Activated CD4-positive, alpha-beta memory T cell treated with anti-CD3 and anti-CD28 coated beads, Interleukin-2, amount 10 ng/mL, durations not matched to agents 7 days and 5 days (primary cell): Measurements from ENCODE around the gene ATOH8. TPM values are rescaled to one million over a fixed set of nuclear protein-coding genes. Genes with fewer than 3 reads are reported as not detected.

Experiments
- CTCF ChIA-PET: fragments of 350-600 bp; sonication (Branson Sonifier 250); formaldehyde crosslinking; loops from one replicate; lab custom pipeline; 2021; ENCODE audit warnings: antibody characterized with exemption, inconsistent platforms; lab: Charles Lee
- POLR2A ChIA-PET: fragments of 350-600 bp; sonication (Branson Sonifier 250); formaldehyde crosslinking; loops from one replicate; lab custom pipeline; 2021; ENCODE audit warnings: antibody characterized with exemption; lab: Charles Lee
- DNase-seq: peaks from one replicate; pipeline ENCODE4 v3.0.0-alpha.2; 2020
- H3K27ac Mint-ChIP-seq: one replicate; pipeline ENCODE4 v1.8.0; 2021; ENCODE audit warnings: mild to moderate bottlenecking, mixed read lengths
- H3K27me3 Mint-ChIP-seq: one replicate; pipeline ENCODE4 v1.8.0; 2021; ENCODE audit warnings: mixed read lengths
- H3K36me3 Mint-ChIP-seq: one replicate; pipeline ENCODE4 v1.8.0; 2021; ENCODE audit warnings: low read depth, mixed read lengths
- H3K4me1 Mint-ChIP-seq: one replicate; pipeline ENCODE4 v1.8.0; 2021; ENCODE audit warnings: mixed read lengths
- H3K4me3 Mint-ChIP-seq: one replicate; pipeline ENCODE4 v1.8.0; 2021; ENCODE audit warnings: mild to moderate bottlenecking, mixed read lengths
- H3K9me3 Mint-ChIP-seq: one replicate; pipeline ENCODE4 v1.8.0; 2021; ENCODE audit warnings: mixed read lengths
- total RNA-seq, 2 experiments: library from RNA; stranded (reverse); gene quantifications; one replicate each; pipeline ENCODE4 v1.2.3, GENCODE V29; 2021

ATOH8 gene
- total RNA-seq, 2 experiments from 2014 or later, result 0.55 to 0.78 TPM

DNA sequence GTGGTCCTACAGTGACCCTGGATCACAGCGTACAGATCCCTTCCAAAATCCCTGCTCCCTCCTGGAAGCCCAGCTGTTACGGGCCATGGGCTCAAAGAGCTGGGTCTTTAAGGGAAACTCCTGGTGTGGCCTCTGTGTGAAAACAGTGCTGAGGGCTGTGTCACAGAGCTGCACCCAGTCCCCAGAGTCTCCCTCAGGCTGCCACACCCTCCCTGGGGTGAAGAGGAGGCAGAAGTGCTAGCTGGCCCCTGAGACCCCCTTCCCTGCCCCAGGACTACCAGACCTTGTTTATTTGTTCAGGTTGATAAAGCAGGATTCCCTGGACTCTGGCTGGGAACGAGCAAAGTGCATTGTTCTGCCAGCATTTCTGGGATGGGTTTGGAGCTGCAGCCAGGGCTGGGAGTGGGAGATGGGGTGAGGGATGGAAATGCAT, 7.7 kb downstream of the ATOH8 start:
- ChIA-PET CTCF (interaction anchor here (1.0 to 5.2 kb wide), 2 partner anchors 11 to 53 kb away, joined by 3 to 28 read pairs; no protein-coding TSS in a partner anchor), POLR2A (interaction anchor here (1.5 kb wide), 1 partner anchor 10 kb away, joined by 4 read pairs; no protein-coding TSS in a partner anchor)
- Mint-ChIP-seq H3K27ac (no peak overlapping the region), H3K4me1 (peaks cover 4% of the 10 kb centered on the region), H3K4me3 (no peak overlapping the region), H3K36me3 (no peaks in the 10 kb centered on the region), H3K9me3 (no peaks in the 10 kb centered on the region), H3K27me3 (peaks cover 58% of the 10 kb centered on the region)
- DNase-seq, result no peak

DNA sequence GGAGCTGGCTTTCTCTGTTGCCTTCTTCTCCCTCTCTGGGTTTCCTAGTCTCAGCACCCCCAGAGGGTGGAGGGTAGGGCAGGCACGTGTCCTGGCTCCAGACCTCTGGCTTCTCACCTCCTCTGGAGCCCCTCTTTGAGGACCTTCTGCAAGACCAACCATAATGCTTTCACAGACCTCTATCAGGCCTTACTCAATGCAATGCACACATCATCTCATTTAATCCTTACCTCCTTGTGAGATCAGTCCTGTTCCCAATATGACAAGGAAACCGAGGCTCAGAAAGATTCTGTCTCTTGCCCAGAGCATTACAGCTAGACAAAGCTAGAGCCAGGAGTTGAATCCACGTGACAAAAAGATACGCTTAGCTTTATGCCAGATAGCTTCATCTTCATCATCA, 8.2 kb downstream of the ATOH8 start:
- peaks cover 56% of the 10 kb centered on the region for H3K27me3 Mint-ChIP-seq
- H3K4me1 Mint-ChIP-seq, result peaks cover 4% of the 10 kb centered on the region
- no peaks in the 10 kb centered on the region for H3K9me3 Mint-ChIP-seq
- H3K4me3 Mint-ChIP-seq, result no peak overlapping the region
- ChIA-PET POLR2A (interaction anchor here (1.5 kb wide), 1 partner anchor 10 kb away, joined by 4 read pairs; no protein-coding TSS in a partner anchor), CTCF (interaction anchor here (1.0 to 5.2 kb wide), 3 partner anchors 11 to 52 kb away, joined by 3 to 28 read pairs (median 4); no protein-coding TSS in a partner anchor)
- DNase-seq, result no peak
- no peaks in the 10 kb centered on the region for H3K36me3 Mint-ChIP-seq
- H3K27ac Mint-ChIP-seq, result no peak overlapping the region

DNA sequence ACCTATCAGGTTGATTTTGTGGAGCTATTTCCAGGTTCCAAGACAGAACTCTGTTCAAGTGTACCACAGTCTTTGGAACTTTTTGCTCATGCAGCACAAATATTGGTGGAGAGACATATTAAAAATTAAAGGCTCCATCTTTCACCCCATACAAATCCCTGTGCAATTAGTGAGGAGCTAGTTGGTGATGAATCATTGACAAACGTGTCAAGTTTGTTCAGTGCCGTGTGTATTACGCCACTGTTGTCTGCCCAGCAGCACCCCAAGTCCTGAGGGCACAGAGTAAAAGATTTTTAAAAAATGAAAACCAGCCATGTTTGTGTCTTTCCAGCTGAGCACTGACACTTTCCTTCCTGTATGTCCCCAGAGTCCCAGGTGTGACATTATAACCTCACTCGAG, 9.3 kb downstream of the ATOH8 start:
- Mint-ChIP-seq H3K4me3 (no peak overlapping the region), H3K27me3 (peaks cover 52% of the 10 kb centered on the region), H3K27ac (no peak overlapping the region), H3K36me3 (no peaks in the 10 kb centered on the region), H3K9me3 (no peaks in the 10 kb centered on the region), H3K4me1 (peaks cover 4% of the 10 kb centered on the region)
- ChIA-PET CTCF (interaction anchor here (0.9 to 5.2 kb wide), 3 partner anchors 13 to 64 kb away, joined by 3 to 28 read pairs (median 4); no protein-coding TSS in a partner anchor), POLR2A (interaction anchor here (1.3 kb wide), 1 partner anchor 22 kb away, joined by 3 read pairs; no protein-coding TSS in a partner anchor)
- no peak for DNase-seq

DNA sequence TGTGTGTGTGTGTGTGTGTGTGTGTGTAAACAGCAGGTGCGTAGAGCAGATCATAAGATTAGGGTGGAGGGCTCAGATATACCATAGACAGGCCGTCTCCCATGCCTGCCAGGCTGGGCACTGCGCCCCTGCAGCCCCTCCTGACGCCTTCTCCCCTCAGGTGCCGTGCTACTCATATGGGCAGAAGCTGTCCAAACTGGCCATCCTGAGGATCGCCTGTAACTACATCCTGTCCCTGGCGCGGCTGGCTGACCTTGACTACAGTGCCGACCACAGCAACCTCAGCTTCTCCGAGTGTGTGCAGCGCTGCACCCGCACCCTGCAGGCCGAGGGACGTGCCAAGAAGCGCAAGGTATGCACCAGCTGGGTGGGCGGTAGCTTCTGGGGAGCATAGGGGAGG, 10.0 kb downstream of the ATOH8 start:
- H3K9me3 Mint-ChIP-seq, result no peaks in the 10 kb centered on the region
- H3K27ac Mint-ChIP-seq, result no peak overlapping the region
- H3K27me3 Mint-ChIP-seq, result peaks cover 52% of the 10 kb centered on the region
- POLR2A ChIA-PET, result interaction anchor here (1.3 kb wide), 1 partner anchor 22 kb away, joined by 3 read pairs; no protein-coding TSS in a partner anchor
- CTCF ChIA-PET, result interaction anchor here (0.9 to 5.2 kb wide), 2 partner anchors 13 to 64 kb away, joined by 3 to 28 read pairs; no protein-coding TSS in a partner anchor
- no peaks in the 10 kb centered on the region for H3K36me3 Mint-ChIP-seq
- H3K4me3 Mint-ChIP-seq, result no peak overlapping the region
- no peak for DNase-seq
- peaks cover 4% of the 10 kb centered on the region for H3K4me1 Mint-ChIP-seq

DNA sequence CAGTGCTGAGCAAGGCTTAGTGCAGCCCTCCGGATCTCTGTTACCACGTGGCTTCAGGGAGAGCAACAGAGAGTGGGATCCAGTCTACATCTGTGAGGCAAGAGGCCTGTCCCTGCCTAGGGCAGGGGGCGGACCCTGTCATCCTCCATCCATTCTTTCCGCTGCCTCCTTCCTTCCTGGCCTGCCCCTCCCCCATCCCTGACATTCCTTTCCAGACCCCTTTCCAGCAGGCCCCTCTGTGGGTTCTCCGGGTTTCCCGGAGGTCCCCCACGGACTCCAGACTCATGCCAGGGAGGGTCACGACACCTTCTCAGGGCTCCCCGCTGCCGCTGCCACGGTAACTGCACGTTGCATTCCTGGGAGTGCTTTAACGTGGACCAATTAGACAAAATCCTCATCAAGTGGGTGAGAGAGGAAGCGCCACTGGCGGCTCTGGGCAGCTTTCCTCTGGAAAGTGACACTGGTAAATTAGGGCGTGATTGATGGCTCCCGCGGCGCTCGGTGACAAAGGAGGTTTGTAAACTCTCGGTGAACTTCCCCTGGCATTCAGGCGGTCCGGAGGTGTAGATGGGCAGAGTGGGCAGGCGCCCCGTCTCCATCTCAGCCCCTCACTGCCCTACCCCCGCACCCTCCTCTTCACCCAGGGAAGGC, 11.4 kb downstream of the ATOH8 start:
- Mint-ChIP-seq H3K36me3 (no peaks in the 10 kb centered on the region), H3K9me3 (no peaks in the 10 kb centered on the region), H3K4me3 (no peak overlapping the region), H3K27me3 (peaks cover 47% of the 10 kb centered on the region), H3K27ac (no peak overlapping the region), H3K4me1 (peaks cover 4% of the 10 kb centered on the region)
- ChIA-PET POLR2A (interaction anchor here (1.4 kb wide), 1 partner anchor 12 kb away, joined by 4 read pairs; the partner anchor contains the start of gene ATOH8), CTCF (interaction anchor here (1.9 kb wide), 1 partner anchor 36 kb away, joined by 4 read pairs; no protein-coding TSS in a partner anchor)
- no peak for DNase-seq

DNA sequence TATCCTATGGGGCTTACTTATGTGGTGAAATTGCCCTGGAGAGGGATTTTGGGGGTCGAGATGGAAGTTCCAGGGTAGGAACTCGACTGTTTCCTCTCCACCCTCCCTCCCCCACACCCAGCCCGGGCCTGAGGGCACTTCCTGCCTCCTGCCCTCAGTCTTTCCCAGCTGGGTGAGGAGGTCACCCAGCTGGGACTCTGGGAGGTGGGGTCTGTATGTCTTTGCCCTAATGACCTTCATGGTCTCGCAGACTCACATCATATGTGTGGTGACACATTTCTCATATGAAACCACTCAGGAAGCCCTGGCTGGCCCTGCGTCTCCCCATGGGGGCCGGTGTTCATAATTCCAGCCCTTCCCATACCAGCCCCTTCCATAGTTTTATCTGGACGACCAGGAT, 12.4 kb downstream of the ATOH8 start:
- H3K4me1 Mint-ChIP-seq, result peaks cover 4% of the 10 kb centered on the region
- peaks cover 53% of the 10 kb centered on the region for H3K27me3 Mint-ChIP-seq
- H3K36me3 Mint-ChIP-seq, result no peaks in the 10 kb centered on the region
- no peak for DNase-seq
- CTCF ChIA-PET, result interaction anchor here (0.9 to 1.9 kb wide), 2 partner anchors 37 to 48 kb away, joined by 3 to 4 read pairs; no protein-coding TSS in a partner anchor
- POLR2A ChIA-PET, result no interaction called here
- no peaks in the 10 kb centered on the region for H3K9me3 Mint-ChIP-seq
- H3K27ac Mint-ChIP-seq, result no peak overlapping the region
- no peak overlapping the region for H3K4me3 Mint-ChIP-seq

DNA sequence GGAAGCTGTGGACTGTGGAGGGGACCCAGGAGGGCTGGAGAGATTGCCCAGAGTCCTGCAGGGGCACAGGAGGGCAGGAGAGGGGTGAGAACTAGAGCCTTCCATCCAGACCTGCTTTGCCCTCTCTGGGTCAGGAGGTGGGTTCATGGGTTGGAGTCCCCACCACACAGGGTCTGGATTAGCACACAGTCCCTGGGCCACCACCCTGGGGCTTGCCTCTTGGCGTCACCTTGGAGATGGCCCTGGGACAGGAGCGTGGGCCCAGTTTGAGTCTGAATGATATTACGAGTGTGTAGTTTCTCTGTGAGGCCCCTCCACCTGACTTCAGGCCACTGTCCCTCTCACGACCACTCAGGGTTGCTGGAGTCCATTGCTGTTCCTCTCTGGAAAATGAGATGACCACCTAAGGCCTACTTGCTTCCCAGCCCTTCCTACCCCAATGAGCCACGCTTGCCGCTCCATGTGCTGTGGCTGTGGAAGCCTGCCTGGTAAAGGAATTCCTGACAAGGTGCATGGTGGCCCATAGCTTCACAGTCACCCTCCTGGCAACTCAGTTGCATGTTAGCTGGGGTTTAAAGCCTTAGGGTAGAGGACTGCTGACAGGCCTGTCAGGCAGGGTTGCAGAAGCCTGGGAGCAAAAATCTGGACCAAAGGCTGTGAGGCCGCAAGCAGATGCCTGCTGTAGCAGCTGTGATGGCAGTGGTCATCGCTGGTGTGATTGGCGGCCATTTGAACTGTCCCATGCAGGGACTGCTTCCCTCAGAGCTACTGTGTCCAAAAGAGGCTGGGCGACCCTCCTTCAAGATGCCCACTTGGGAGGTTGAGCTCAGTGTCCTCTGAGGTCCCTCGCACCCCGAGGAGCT, 14.2 kb downstream of the ATOH8 start:
- CTCF ChIA-PET, result interaction anchor here (1.1 kb wide), 1 partner anchor 32 kb away, joined by 3 read pairs; no protein-coding TSS in a partner anchor
- peaks cover 54% of the 10 kb centered on the region for H3K27me3 Mint-ChIP-seq
- no peaks in the 10 kb centered on the region for H3K36me3 Mint-ChIP-seq
- POLR2A ChIA-PET, result no interaction called here
- H3K4me1 Mint-ChIP-seq, result peaks cover 7% of the 10 kb centered on the region
- no peak overlapping the region for H3K27ac Mint-ChIP-seq
- no peak overlapping the region for H3K4me3 Mint-ChIP-seq
- no peak for DNase-seq
- H3K9me3 Mint-ChIP-seq, result no peaks in the 10 kb centered on the region

DNA sequence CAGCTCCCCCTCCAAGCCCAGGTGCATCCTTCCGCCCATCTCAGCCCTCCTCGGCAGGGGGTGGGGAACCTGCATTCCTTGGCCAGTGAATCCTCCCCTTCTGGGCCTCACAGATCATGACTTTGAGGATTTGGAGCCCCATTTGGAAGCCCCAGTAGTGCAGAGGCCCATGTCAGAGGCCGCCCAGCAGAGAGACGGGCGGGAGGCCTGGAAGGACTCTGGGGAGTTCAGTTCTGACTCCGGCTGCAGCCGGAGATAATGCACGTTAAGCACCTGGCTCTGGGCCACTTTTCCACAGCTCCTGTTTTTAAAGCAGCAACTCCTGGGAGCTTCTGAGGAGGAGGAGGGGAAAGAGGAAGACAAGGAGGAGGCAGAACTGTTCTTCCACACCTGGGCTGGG, 14.9 kb downstream of the ATOH8 start:
- ChIA-PET CTCF (interaction anchor here (1.1 kb wide), 1 partner anchor 31 kb away, joined by 3 read pairs; no protein-coding TSS in a partner anchor), POLR2A (no interaction called here)
- no peak for DNase-seq
- H3K36me3 Mint-ChIP-seq, result no peaks in the 10 kb centered on the region
- H3K27ac Mint-ChIP-seq, result no peak overlapping the region
- H3K4me3 Mint-ChIP-seq, result no peak overlapping the region
- peaks cover 54% of the 10 kb centered on the region for H3K27me3 Mint-ChIP-seq
- no peaks in the 10 kb centered on the region for H3K9me3 Mint-ChIP-seq
- H3K4me1 Mint-ChIP-seq, result peaks cover 7% of the 10 kb centered on the region

DNA sequence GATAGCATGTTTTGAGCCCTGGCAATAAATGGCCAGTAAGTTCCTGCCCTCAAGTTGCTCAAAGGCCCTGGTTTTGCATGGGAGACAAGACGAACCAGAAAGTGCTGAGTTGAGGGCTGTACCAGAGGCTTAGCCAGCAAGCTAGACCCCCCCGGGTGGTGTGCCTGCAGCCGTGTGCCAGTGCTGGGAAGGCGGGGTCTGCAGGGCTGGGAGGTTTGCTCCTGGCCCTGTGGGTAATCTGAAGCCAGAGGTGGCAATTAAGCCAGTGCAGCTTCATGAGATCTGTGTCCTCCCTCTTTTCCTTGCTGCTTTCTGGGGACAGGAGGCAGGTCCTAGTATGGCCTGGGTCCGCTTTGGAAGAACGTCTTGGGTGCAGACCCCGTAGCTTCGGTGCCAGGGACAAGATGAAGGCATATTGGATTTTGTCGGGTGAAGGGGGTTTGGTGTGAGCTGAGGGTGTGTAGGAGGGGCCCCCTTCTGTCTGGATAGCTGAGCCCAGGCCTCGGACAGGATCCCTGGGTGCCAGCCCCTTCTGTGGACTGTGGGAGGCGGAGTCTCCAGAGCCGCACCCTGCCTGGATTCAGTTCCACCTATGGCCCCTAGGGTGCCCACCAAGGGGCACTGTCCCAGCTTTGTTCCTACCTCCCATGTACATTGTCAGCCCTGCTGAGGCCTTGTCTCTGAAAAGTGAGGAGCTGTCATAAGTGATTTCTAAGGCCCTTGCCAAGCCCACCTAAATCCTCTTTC, 15.6 kb downstream of the ATOH8 start:
- ChIA-PET POLR2A (no interaction called here), CTCF (interaction anchor here (1.1 kb wide), 1 partner anchor 31 kb away, joined by 3 read pairs; no protein-coding TSS in a partner anchor)
- DNase-seq, result no peak
- H3K27ac Mint-ChIP-seq, result no peak overlapping the region
- H3K4me1 Mint-ChIP-seq, result peaks cover 7% of the 10 kb centered on the region
- H3K27me3 Mint-ChIP-seq, result peaks cover 54% of the 10 kb centered on the region
- H3K36me3 Mint-ChIP-seq, result no peaks in the 10 kb centered on the region
- no peaks in the 10 kb centered on the region for H3K9me3 Mint-ChIP-seq
- no peak overlapping the region for H3K4me3 Mint-ChIP-seq

DNA sequence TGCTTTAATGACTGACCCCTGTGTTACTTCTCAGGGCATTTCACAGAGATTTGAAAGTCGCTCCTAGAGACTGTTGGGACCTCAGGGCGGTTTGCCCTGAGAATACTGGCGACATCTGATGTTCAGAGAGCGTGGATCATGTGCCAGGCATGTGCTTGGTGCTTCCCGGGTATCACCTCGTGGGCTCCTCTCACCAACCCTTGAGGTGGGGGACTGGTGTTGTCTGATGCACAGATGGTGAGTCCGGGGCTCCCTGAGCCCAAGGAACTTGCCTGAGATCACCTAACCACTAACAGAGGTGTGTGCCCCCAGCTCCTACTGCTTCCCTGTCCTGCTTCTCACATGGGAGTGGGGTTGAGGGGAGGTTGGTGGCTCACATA, 16.2 kb downstream of the ATOH8 start:
- H3K36me3 Mint-ChIP-seq, result no peaks in the 10 kb centered on the region
- no peak for DNase-seq
- H3K27me3 Mint-ChIP-seq, result peaks cover 53% of the 10 kb centered on the region
- ChIA-PET POLR2A (no interaction called here), CTCF (no interaction called here)
- no peak overlapping the region for H3K27ac Mint-ChIP-seq
- no peaks in the 10 kb centered on the region for H3K9me3 Mint-ChIP-seq
- no peak overlapping the region for H3K4me3 Mint-ChIP-seq
- H3K4me1 Mint-ChIP-seq, result peaks cover 7% of the 10 kb centered on the region

DNA sequence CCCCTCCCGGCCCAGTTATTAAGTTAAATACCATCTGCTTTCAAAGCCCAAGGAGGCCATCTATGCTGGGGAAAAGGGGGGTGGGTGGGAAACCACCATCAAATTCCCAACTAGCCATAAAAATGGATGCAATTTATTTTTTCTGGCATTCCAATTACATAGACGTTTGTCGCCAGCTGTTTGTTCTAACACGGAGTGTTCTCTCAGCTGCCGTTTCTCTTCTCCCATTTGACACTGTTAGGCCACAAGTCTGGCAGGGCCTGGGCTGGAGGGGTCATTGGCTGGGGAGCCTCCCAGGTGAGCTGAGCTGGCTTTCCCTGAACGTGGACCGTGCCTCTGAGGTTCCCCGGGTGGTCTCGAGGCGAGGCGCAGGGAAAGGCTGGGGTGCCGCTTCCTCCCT, 16.6 kb downstream of the ATOH8 start:
- H3K9me3 Mint-ChIP-seq, result no peaks in the 10 kb centered on the region
- H3K4me1 Mint-ChIP-seq, result peaks cover 5% of the 10 kb centered on the region
- H3K4me3 Mint-ChIP-seq, result no peak overlapping the region
- no peak for DNase-seq
- POLR2A ChIA-PET, result no interaction called here
- no peak overlapping the region for H3K27ac Mint-ChIP-seq
- H3K27me3 Mint-ChIP-seq, result peaks cover 51% of the 10 kb centered on the region
- no peaks in the 10 kb centered on the region for H3K36me3 Mint-ChIP-seq
- CTCF ChIA-PET, result no interaction called here

DNA sequence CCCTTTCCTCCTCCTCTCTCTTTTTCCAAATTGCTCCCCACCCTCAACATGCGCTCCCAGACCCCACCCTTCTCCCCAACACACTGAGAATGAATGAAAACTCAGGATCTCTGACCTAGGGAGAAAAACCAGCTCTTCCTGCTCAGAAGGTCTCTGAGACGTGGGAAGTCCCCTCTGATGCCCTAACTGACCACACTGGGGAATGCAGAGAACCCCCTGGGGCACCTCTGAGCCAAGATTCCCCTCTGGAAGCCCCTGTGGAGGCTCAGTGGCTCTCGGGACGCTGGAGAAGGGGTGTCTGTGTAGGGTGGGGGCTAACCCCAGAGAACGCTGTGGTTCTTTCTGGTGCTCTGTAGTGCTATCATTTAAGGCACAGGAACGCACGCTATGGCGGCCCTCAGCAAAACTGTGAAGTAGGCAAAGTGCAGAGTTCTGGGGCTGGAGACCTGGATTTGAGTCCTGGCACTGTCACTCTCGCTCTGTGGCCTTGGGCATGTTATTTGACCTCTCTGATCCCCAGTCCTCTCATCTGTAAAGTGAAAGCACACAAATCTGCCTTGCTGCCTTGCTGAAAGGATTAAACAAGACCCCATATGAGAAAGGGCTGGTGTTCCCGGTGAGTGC, 17.1 kb downstream of the ATOH8 start:
- H3K36me3 Mint-ChIP-seq, result no peaks in the 10 kb centered on the region
- H3K27me3 Mint-ChIP-seq, result peaks cover 50% of the 10 kb centered on the region
- CTCF ChIA-PET, result no interaction called here
- POLR2A ChIA-PET, result no interaction called here
- no peak overlapping the region for H3K4me3 Mint-ChIP-seq
- peaks cover 3% of the 10 kb centered on the region for H3K4me1 Mint-ChIP-seq
- no peak for DNase-seq
- H3K27ac Mint-ChIP-seq, result no peak overlapping the region
- no peaks in the 10 kb centered on the region for H3K9me3 Mint-ChIP-seq
